HEK293 (cell line): Measurements from ENCODE around the gene SHOC2.

ENCODE experiments used
- HOXD13 ChIP-seq: sonication (generic); formaldehyde crosslinking; IDR thresholded peaks from 2 replicates; pipeline ENCODE4 v1.8.0; 2022; ENCODE audit warnings: missing genetic modification reagents, borderline replicate concordance
- SP3 ChIP-seq: fragments of 450-650 bp; formaldehyde crosslinking; IDR thresholded peaks from 2 replicates; pipeline ENCODE4 v1.5.1; 2016; ENCODE audit warnings: missing biosample characterization, missing genetic modification characterization
- ZEB2 ChIP-seq: fragments of 450-650 bp; formaldehyde crosslinking; IDR thresholded peaks from 2 replicates; pipeline ENCODE4 v1.5.1; 2016; ENCODE audit warnings: missing biosample characterization, missing genetic modification characterization
- ZNF2 ChIP-seq: fragments of 450-650 bp; formaldehyde crosslinking; IDR thresholded peaks from 2 replicates; pipeline ENCODE4 v1.5.1; 2016; ENCODE audit warnings: missing biosample characterization, missing genetic modification characterization
- ZNF239 ChIP-seq: fragments of 450-650 bp; formaldehyde crosslinking; IDR thresholded peaks from 2 replicates; pipeline ENCODE4 v1.5.1; 2016; ENCODE audit warnings: missing biosample characterization, missing genetic modification characterization
- ZNF266 ChIP-seq: fragments of 450-650 bp; formaldehyde crosslinking; IDR thresholded peaks from 2 replicates; pipeline ENCODE4 v1.5.1; 2016; ENCODE audit warnings: missing biosample characterization, missing genetic modification characterization, low read depth
- ZNF354C ChIP-seq: fragments of 450-650 bp; formaldehyde crosslinking; IDR thresholded peaks from 2 replicates; pipeline ENCODE4 v1.5.1; 2016; ENCODE audit warnings: missing biosample characterization, missing genetic modification characterization, low read depth, borderline replicate concordance
- ZNF510 ChIP-seq: fragments of 450-650 bp; formaldehyde crosslinking; IDR thresholded peaks from 2 replicates; pipeline ENCODE4 v1.5.1; 2018; ENCODE audit warnings: mild to moderate bottlenecking, missing genetic modification characterization, missing biosample characterization; ENCODE audit not compliant: insufficient replicate concordance
- ZNF521 ChIP-seq: fragments of 450-650 bp; formaldehyde crosslinking; IDR thresholded peaks from 2 replicates; pipeline ENCODE4 v1.5.1; 2017; ENCODE audit warnings: missing biosample characterization, mild to moderate bottlenecking, missing genetic modification characterization
- ZNF626 ChIP-seq: fragments of 450-650 bp; sonication (Bioruptor Pico); formaldehyde crosslinking; IDR thresholded peaks from 2 replicates; pipeline ENCODE4 v1.5.1; 2018; ENCODE audit warnings: missing biosample characterization, missing genetic modification characterization, inconsistent platforms
- ZNF654 ChIP-seq: fragments of 450-650 bp; formaldehyde crosslinking; IDR thresholded peaks from 2 replicates; pipeline ENCODE4 v1.5.1; 2016; ENCODE audit warnings: low read depth, missing biosample characterization, missing genetic modification characterization
- ZXDB ChIP-seq: fragments of 450-650 bp; formaldehyde crosslinking; IDR thresholded peaks from 2 replicates; pipeline ENCODE4 v1.5.1; 2016; ENCODE audit warnings: missing biosample characterization, missing genetic modification characterization
- TF ChIP-seq, protein P1 (sequence below): fragments of 450-650 bp; formaldehyde crosslinking; IDR thresholded peaks from 2 replicates; pipeline ENCODE4 v1.5.1; 2016; ENCODE audit warnings: missing biosample characterization, missing genetic modification characterization, borderline replicate concordance
- TF ChIP-seq, protein P2 (sequence below): fragments of 450-650 bp; formaldehyde crosslinking; optimal IDR thresholded peaks from 2 replicates; pipeline ENCODE3; 2016; ENCODE audit warnings: missing biosample characterization, mild to moderate bottlenecking, missing genetic modification characterization
- TF ChIP-seq, protein P3 (sequence below): fragments of 450-650 bp; formaldehyde crosslinking; IDR thresholded peaks from 2 replicates; pipeline ENCODE4 v1.5.1; 2016; ENCODE audit warnings: missing biosample characterization, missing genetic modification characterization
- TF ChIP-seq, protein P4 (sequence below): fragments of 450-650 bp; formaldehyde crosslinking; IDR thresholded peaks from 2 replicates; pipeline ENCODE4 v1.5.1; 2017; ENCODE audit warnings: missing biosample characterization, missing genetic modification characterization
- TF ChIP-seq, protein P5 (sequence below): fragments of 450-650 bp; formaldehyde crosslinking; IDR thresholded peaks from 2 replicates; pipeline ENCODE4 v1.5.1; 2017; ENCODE audit warnings: missing biosample characterization, missing genetic modification characterization

Gene SHOC2

DNA sequence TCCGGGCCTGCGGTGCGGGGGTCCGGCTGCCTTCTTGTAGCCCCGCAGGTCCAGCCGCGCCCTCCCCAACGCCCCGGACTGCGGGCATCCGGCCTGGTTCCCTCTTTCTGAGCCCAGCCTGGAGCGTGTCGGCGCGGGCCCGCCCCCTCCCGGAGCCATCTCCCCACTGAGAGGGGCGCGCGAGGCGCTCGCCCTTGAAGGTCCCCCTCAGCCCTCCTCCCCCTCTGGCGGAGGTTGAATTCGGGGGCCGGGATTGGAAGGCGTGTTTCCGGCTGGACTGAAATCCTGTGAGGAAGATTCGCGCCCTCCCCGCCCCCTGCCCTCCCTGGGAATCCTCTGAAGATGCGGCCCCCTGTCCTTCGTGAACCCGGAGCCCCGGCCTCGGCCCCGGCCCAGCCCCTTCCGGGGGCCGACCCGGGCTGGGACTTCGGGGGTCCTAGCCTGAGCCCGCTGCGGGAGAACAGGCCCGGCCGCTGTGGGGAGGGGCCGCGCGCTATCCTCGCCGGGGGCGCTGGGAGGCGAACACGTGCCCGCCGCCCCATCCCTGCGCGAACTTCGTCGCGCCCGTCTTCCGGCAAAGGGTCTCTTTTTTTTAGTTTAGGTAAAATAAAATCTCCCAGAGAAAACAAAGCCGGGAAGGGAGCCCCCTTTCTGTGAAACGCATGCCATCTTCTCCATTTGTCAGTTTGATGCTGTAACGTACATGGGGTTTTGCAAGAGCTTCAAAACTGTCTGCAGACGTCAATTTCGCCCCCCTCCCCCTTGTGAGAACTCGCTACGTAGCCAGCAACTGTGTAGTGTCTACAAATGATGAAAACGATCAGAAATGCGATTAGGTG is 47.0 kb upstream of the SHOC2 start (continued):
- TF ChIP-seq, protein P1, sequence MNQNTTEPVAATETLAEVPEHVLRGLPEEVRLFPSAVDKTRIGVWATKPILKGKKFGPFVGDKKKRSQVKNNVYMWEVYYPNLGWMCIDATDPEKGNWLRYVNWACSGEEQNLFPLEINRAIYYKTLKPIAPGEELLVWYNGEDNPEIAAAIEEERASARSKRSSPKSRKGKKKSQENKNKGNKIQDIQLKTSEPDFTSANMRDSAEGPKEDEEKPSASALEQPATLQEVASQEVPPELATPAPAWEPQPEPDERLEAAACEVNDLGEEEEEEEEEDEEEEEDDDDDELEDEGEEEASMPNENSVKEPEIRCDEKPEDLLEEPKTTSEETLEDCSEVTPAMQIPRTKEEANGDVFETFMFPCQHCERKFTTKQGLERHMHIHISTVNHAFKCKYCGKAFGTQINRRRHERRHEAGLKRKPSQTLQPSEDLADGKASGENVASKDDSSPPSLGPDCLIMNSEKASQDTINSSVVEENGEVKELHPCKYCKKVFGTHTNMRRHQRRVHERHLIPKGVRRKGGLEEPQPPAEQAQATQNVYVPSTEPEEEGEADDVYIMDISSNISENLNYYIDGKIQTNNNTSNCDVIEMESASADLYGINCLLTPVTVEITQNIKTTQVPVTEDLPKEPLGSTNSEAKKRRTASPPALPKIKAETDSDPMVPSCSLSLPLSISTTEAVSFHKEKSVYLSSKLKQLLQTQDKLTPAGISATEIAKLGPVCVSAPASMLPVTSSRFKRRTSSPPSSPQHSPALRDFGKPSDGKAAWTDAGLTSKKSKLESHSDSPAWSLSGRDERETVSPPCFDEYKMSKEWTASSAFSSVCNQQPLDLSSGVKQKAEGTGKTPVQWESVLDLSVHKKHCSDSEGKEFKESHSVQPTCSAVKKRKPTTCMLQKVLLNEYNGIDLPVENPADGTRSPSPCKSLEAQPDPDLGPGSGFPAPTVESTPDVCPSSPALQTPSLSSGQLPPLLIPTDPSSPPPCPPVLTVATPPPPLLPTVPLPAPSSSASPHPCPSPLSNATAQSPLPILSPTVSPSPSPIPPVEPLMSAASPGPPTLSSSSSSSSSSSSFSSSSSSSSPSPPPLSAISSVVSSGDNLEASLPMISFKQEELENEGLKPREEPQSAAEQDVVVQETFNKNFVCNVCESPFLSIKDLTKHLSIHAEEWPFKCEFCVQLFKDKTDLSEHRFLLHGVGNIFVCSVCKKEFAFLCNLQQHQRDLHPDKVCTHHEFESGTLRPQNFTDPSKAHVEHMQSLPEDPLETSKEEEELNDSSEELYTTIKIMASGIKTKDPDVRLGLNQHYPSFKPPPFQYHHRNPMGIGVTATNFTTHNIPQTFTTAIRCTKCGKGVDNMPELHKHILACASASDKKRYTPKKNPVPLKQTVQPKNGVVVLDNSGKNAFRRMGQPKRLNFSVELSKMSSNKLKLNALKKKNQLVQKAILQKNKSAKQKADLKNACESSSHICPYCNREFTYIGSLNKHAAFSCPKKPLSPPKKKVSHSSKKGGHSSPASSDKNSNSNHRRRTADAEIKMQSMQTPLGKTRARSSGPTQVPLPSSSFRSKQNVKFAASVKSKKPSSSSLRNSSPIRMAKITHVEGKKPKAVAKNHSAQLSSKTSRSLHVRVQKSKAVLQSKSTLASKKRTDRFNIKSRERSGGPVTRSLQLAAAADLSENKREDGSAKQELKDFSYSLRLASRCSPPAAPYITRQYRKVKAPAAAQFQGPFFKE = no peak
- TF ChIP-seq, protein P2, sequence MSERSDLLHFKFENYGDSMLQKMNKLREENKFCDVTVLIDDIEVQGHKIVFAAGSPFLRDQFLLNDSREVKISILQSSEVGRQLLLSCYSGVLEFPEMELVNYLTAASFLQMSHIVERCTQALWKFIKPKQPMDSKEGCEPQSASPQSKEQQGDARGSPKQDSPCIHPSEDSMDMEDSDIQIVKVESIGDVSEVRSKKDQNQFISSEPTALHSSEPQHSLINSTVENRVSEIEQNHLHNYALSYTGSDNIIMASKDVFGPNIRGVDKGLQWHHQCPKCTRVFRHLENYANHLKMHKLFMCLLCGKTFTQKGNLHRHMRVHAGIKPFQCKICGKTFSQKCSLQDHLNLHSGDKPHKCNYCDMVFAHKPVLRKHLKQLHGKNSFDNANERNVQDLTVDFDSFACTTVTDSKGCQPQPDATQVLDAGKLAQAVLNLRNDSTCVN (tag by site-specific recombination) = peak; percentile 90
- TF ChIP-seq, protein P3, sequence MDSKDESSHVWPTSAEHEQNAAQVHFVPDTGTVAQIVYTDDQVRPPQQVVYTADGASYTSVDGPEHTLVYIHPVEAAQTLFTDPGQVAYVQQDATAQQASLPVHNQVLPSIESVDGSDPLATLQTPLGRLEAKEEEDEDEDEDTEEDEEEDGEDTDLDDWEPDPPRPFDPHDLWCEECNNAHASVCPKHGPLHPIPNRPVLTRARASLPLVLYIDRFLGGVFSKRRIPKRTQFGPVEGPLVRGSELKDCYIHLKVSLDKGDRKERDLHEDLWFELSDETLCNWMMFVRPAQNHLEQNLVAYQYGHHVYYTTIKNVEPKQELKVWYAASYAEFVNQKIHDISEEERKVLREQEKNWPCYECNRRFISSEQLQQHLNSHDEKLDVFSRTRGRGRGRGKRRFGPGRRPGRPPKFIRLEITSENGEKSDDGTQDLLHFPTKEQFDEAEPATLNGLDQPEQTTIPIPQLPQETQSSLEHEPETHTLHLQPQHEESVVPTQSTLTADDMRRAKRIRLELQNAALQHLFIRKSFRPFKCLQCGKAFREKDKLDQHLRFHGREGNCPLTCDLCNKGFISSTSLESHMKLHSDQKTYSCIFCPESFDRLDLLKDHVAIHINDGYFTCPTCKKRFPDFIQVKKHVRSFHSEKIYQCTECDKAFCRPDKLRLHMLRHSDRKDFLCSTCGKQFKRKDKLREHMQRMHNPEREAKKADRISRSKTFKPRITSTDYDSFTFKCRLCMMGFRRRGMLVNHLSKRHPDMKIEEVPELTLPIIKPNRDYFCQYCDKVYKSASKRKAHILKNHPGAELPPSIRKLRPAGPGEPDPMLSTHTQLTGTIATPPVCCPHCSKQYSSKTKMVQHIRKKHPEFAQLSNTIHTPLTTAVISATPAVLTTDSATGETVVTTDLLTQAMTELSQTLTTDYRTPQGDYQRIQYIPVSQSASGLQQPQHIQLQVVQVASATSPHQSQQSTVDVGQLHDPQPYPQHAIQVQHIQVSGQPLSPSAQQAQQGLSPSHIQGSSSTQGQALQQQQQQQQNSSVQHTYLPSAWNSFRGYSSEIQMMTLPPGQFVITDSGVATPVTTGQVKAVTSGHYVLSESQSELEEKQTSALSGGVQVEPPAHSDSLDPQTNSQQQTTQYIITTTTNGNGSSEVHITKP = peak; percentile 96
- TF ChIP-seq SP3 (tag by site-specific recombination) = peak; percentile 88
- TF ChIP-seq, protein P4, sequence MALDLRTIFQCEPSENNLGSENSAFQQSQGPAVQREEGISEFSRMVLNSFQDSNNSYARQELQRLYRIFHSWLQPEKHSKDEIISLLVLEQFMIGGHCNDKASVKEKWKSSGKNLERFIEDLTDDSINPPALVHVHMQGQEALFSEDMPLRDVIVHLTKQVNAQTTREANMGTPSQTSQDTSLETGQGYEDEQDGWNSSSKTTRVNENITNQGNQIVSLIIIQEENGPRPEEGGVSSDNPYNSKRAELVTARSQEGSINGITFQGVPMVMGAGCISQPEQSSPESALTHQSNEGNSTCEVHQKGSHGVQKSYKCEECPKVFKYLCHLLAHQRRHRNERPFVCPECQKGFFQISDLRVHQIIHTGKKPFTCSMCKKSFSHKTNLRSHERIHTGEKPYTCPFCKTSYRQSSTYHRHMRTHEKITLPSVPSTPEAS = no peak
- peak; percentile 69; the same call in 1 of the 2 replicates for TF ChIP-seq ZEB2
- TF ChIP-seq ZNF626 = no peak
- TF ChIP-seq HOXD13 = no peak
- TF ChIP-seq ZNF239 (tag by site-specific recombination) = no peak
- no peak for TF ChIP-seq ZNF354C (tag by site-specific recombination)
- no peak for TF ChIP-seq ZNF2 (tag by site-specific recombination)
- TF ChIP-seq, protein P5, sequence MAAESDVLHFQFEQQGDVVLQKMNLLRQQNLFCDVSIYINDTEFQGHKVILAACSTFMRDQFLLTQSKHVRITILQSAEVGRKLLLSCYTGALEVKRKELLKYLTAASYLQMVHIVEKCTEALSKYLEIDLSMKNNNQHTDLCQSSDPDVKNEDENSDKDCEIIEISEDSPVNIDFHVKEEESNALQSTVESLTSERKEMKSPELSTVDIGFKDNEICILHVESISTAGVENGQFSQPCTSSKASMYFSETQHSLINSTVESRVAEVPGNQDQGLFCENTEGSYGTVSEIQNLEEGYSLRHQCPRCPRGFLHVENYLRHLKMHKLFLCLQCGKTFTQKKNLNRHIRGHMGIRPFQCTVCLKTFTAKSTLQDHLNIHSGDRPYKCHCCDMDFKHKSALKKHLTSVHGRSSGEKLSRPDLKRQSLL = no peak
- no peak for TF ChIP-seq ZNF654 (tag by site-specific recombination)
- no peak for TF ChIP-seq ZNF510
- TF ChIP-seq ZXDB (tag by site-specific recombination) = peak; percentile 49
- no peak for TF ChIP-seq ZNF521 (tag by site-specific recombination)
- TF ChIP-seq ZNF266 (tag by site-specific recombination) = no peak
- TF ChIP-seq, all 188 proteins: peak for 47
